OCI-LY7 (cell line): Measurements from ENCODE around the gene IL9. TPM values are rescaled to one million over a fixed set of nuclear protein-coding genes. Genes with fewer than 3 reads are reported as not detected.

Experiments
- BruUV-seq: library from RNA; stranded (reverse); fragments of 400-500 nt; replicated peaks from 2 replicates; lab custom pipeline; 2021; lab: Mats Ljungman, UMichigan
- CTCF ChIA-PET: fragments of 300-600 bp; sonication (Branson Sonifier 250); formaldehyde crosslinking; loops from one replicate; lab custom pipeline; 2022; ENCODE audit warnings: antibody characterized with exemption; ENCODE audit not compliant: unreplicated experiment; lab: Charles Lee
- POLR2A ChIA-PET: fragments of 300-600 bp; sonication (Branson Sonifier 250); formaldehyde crosslinking; loops from one replicate; lab custom pipeline; 2022; ENCODE audit warnings: antibody characterized with exemption; lab: Charles Lee
- DNase-seq: peaks from one replicate; pipeline ENCODE4 v3.0.0-alpha.2; 2015; ENCODE audit warnings: low spot score
- H2AFZ ChIP-seq: fragments of 200-600 bp; sonication (generic), shearing (Covaris generic); 2 replicates; pipeline ENCODE4 v1.6.1; 2014; ENCODE audit warnings: mild to moderate bottlenecking, antibody characterized with exemption, low read length, moderate library complexity
- H3K27ac ChIP-seq: fragments of 200-600 bp; sonication (generic); 2 replicates; pipeline ENCODE4 v1.5.1; 2014; ENCODE audit warnings: mixed run types, low read depth, mild to moderate bottlenecking, moderate library complexity, low read length, inconsistent platforms; ENCODE audit not compliant: poor library complexity, severe bottlenecking
- H3K36me3 ChIP-seq: fragments of 200-600 bp; sonication (generic); 2 replicates; pipeline ENCODE4 v1.6.1; 2014; ENCODE audit warnings: mild to moderate bottlenecking, antibody characterized with exemption, low read length, moderate library complexity, mixed read lengths; ENCODE audit not compliant: insufficient read depth
- H3K4me1 ChIP-seq: fragments of 200-600 bp; sonication (generic); 2 replicates; pipeline ENCODE4 v1.5.1; 2014; ENCODE audit warnings: mild to moderate bottlenecking, low read length; ENCODE audit not compliant: insufficient read depth, poor library complexity, severe bottlenecking
- H3K4me2 ChIP-seq: fragments of 200-600 bp; sonication (generic); 2 replicates; pipeline ENCODE4 v1.6.1; 2014; ENCODE audit warnings: mild to moderate bottlenecking, low read length
- H3K4me3 ChIP-seq: fragments of 200-600 bp; sonication (generic); 2 replicates; pipeline ENCODE4 v1.5.1; 2014; ENCODE audit warnings: mild to moderate bottlenecking, low read depth, low read length; ENCODE audit not compliant: poor library complexity, severe bottlenecking
- H3K79me2 ChIP-seq: fragments of 200-600 bp; sonication (generic); 2 replicates; pipeline ENCODE4 v1.6.1; 2016; ENCODE audit warnings: low read depth, mild to moderate bottlenecking, low read length, moderate library complexity, mixed read lengths; ENCODE audit not compliant: insufficient read depth
- H3K9me2 ChIP-seq: fragments of 200-600 bp; sonication (generic); 2 replicates; pipeline ENCODE4 v1.6.1; 2016; ENCODE audit warnings: mild to moderate bottlenecking, low read length, mixed read lengths; ENCODE audit not compliant: insufficient read depth
- H3K9me3 ChIP-seq: fragments of 200-600 bp; sonication (generic); 2 replicates; pipeline ENCODE4 v1.6.1; 2014; ENCODE audit warnings: mild to moderate bottlenecking, mixed run types, low read length, mixed read lengths
- H4K20me1 ChIP-seq: fragments of 200-600 bp; sonication (generic); 2 replicates; pipeline ENCODE4 v1.6.1; 2014; ENCODE audit warnings: mild to moderate bottlenecking, antibody characterized with exemption, low read length, moderate library complexity, mixed read lengths; ENCODE audit not compliant: insufficient read depth
- CTCF ChIP-seq: fragments of 200-600 bp; sonication (generic); conservative IDR thresholded peaks from 2 replicates; pipeline ENCODE4 v1.5.1; 2014; ENCODE audit warnings: mild to moderate bottlenecking, antibody characterized with exemption, low read length, moderate library complexity, mixed read lengths
- EZH2phosphoT487 ChIP-seq: fragments of 200-600 bp; sonication (generic); IDR thresholded peaks from 2 replicates; pipeline ENCODE4 v1.6.1; 2018; ENCODE audit warnings: low read depth, borderline replicate concordance, mild to moderate bottlenecking, mixed run types, antibody characterized with exemption, low read length, moderate library complexity, mixed read lengths
- intact Hi-C: fragments of 100-400 bp; cut with micrococcal nuclease; formaldehyde crosslinking; loops from one replicate; pipeline ENCODE4 v1.10.0; 2022; ENCODE audit not compliant: unreplicated experiment
- total RNA-seq, 2 experiments: library from RNA; depleted of rRNA in 1 of 2; stranded (reverse); fragments of >200 nt in 1 of 2; shearing (Covaris generic) in 1 of 2; gene quantifications; 2 replicates each; pipeline ENCODE4 v1.2.3, GENCODE V29; 2014 to 2022

IL9 gene
- total RNA-seq, 2 experiments from 2014 or later = not detected

DNA sequence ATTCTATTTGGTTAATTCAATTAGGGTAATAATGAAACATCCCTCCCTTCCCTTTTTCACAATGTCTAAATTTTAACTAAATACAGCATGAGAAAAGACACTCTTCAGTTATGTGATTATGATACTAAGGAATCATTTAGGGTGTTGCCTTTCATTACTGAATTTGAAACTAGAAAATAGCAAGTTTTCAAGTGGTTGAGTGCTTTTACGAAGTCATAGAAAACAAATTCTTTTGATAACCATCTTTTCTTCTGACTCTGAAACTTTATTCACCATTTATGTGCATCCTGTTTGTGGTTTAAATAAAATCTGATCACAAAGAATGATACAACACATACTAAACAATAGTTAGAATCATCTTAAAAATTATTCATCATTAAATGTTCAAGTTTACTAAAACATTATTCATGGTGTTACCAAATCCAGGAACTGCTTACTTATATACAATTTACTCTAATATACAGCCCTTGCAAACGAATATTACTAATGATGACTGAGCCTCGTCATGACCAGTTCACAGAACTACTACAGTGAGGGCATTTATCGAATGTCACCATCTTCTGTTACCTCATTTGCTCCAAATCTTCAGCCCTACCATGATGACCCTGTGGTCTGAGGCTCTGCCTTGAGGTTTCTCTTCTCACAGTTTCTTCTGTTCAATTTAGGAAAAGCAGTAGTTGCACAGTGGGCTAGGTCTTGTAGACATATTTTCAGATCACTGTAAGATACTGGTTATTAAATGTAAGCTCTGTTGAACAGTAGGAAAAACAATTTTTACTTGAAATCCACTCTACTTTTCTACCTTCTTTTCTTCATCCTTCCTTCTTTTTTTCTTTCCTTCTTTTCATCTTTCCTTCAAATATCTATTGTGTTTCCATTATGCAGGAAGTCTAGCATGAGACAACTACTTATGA, 18.3 kb upstream of the IL9 start:
- TF ChIP-seq CTCF (no peak), EZH2phosphoT487 (no peak)
- DNase-seq = no peak
- POLR2A ChIA-PET = no interaction called here
- no peak overlapping the region for H2AFZ ChIP-seq
- no peak overlapping the region for H3K4me3 ChIP-seq
- no peaks in the 10 kb centered on the region for H4K20me1 ChIP-seq
- no peaks in the 10 kb centered on the region for H3K79me2 ChIP-seq
- no TSS peak for BruUV-seq
- no peaks in the 10 kb centered on the region for H3K9me2 ChIP-seq
- no peaks in the 10 kb centered on the region for H3K36me3 ChIP-seq
- H3K4me1 ChIP-seq = no peaks in the 10 kb centered on the region
- no peak overlapping the region for H3K4me2 ChIP-seq
- no peak overlapping the region for H3K27ac ChIP-seq
- no peaks in the 10 kb centered on the region for H3K9me3 ChIP-seq
- CTCF ChIA-PET = no interaction called here
- intact Hi-C loops = no loop called here

GRCh38 chr5:135905144-135905543, 9.5 kb upstream of the IL9 start:
- H3K4me3 ChIP-seq = no peak overlapping the region
- ChIA-PET CTCF (no interaction called here), POLR2A (interaction anchor here (0.5 to 1.0 kb wide), 3 partner anchors 56 to 462 kb away, joined by 3 to 5 read pairs (median 3); no protein-coding TSS in a partner anchor)
- no peaks in the 10 kb centered on the region for H3K36me3 ChIP-seq
- no peaks in the 10 kb centered on the region for H3K9me2 ChIP-seq
- no peak overlapping the region for H2AFZ ChIP-seq
- H3K4me1 ChIP-seq = no peaks in the 10 kb centered on the region
- H3K79me2 ChIP-seq = no peaks in the 10 kb centered on the region
- H4K20me1 ChIP-seq = no peaks in the 10 kb centered on the region
- no peak overlapping the region for H3K4me2 ChIP-seq
- BruUV-seq = no TSS peak
- TF ChIP-seq CTCF (no peak), EZH2phosphoT487 (no peak)
- H3K9me3 ChIP-seq = no peaks in the 10 kb centered on the region
- intact Hi-C loops = no loop called here
- H3K27ac ChIP-seq = no peak overlapping the region
- DNase-seq = no peak

DNA sequence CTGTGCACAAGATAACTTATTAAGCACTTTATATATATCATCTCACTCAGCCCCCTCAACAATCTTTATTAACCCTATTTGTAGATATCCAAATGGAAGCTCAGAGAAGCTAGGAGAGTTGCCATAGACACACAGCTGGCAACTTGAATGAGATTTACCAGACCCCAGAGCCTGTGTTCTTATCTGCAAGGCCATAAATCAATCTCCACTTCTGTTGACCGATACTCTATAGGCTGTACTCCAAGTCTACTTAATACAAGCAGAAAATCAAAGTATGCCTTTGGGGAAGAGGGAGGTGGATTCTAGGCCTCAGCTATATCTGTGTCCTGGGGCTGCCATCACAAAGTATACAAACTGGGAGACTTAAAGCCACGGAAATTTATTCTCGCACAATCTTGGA, 6.0 kb upstream of the IL9 start:
- intact Hi-C loops = no loop called here
- H3K4me3 ChIP-seq = no peak overlapping the region
- ChIA-PET CTCF (no interaction called here), POLR2A (no interaction called here)
- H2AFZ ChIP-seq = no peak overlapping the region
- H3K9me3 ChIP-seq = no peaks in the 10 kb centered on the region
- TF ChIP-seq CTCF (no peak), EZH2phosphoT487 (no peak)
- no peak overlapping the region for H3K27ac ChIP-seq
- H3K4me1 ChIP-seq = no peaks in the 10 kb centered on the region
- no peaks in the 10 kb centered on the region for H4K20me1 ChIP-seq
- DNase-seq = no peak
- H3K79me2 ChIP-seq = no peaks in the 10 kb centered on the region
- no peaks in the 10 kb centered on the region for H3K36me3 ChIP-seq
- BruUV-seq = no TSS peak
- H3K4me2 ChIP-seq = no peak overlapping the region
- H3K9me2 ChIP-seq = no peaks in the 10 kb centered on the region
